Right ventricle myocardium inferior (tissue), 1 donor: ENCODE data around the gene MIB2. TPM values are rescaled to one million over a fixed set of nuclear protein-coding genes. Genes with fewer than 3 reads are reported as not detected.
"Not testable (repeated sequence)": the region's sequence is repeated elsewhere in the genome, so short reads cannot be mapped to it uniquely, and the experiment has no call there.

Source experiments
- ATAC-seq: fragments of 200-7000 bp; cut with Tn5 transposase; one replicate; pipeline ENCODE4 v1.9.1; 2020; ENCODE audit warnings: mild to moderate bottlenecking, moderate library complexity
- DNase-seq: peaks from one replicate; pipeline ENCODE4 v3.0.0; 2021; ENCODE audit errors: missing footprints
- intact Hi-C: fragments of 100-400 bp; cut with DNase I; formaldehyde crosslinking; loops from one replicate; pipeline ENCODE4 v1.11.0; 2022
- total RNA-seq: library from RNA; stranded (reverse); fragmentation: NEBNext Ultra II Directional; extraction: Animal tissue kit (Norgen Biotek cat#: 25700); gene quantifications from one replicate; pipeline ENCODE4 v1.2.1, GENCODE V29; 2021
- donor health status: DM: no; HTN: yes; CAD: no; lungs with severe emphysema.

The MIB2 gene
- total RNA-seq, 1 donor from 2014 or later: 103 TPM

- ATAC-seq (no peak), DNase-seq (peak; percentile 70)
- intact Hi-C loops: no loop called here
Observed at GRCh38 chr1:1623631-1624442, 8.5 kb downstream of the MIB2 start.

GRCh38 chr1:1624443-1625403 is 9.4 kb downstream of the MIB2 start:
- intact Hi-C loops: no loop called here
- DNase-seq: peak; percentile 78
- ATAC-seq: peak; percentile 50

GRCh38 chr1:1625404-1625775 is 10.1 kb downstream of the MIB2 start:
- DNase-seq: peak; percentile 65
- no peak for ATAC-seq
- intact Hi-C loops: no loop called here

- no peak for ATAC-seq
- intact Hi-C loops: no loop called here
- no peak for DNase-seq
Observed at GRCh38 chr1:1625824-1626206, 10.5 kb downstream of the MIB2 start.

- DNase-seq (peak; percentile 56), ATAC-seq (no peak)
- intact Hi-C loops: no loop called here
Observed at GRCh38 chr1:1626207-1627141, 11.2 kb downstream of the MIB2 start.

- ATAC-seq (no peak), DNase-seq (peak; percentile 64)
- intact Hi-C loops: no loop called here
Observed at GRCh38 chr1:1627261-1627828, 12.0 kb downstream of the MIB2 start.

- ATAC-seq: no peak
- intact Hi-C loops: no loop called here
Observed at GRCh38 chr1:1627829-1628753, 12.8 kb downstream of the MIB2 start.

GRCh38 chr1:1628754-1629429 is 13.6 kb downstream of the MIB2 start:
- intact Hi-C loops: no loop called here
- ATAC-seq (no peak), DNase-seq (peak; percentile 50)

More at GRCh38 chr1:1627829-1628753, 12.8 kb downstream of the MIB2 start:
- DNase-seq: peak; percentile 74

GRCh38 chr1:1629430-1630190 is 14.3 kb downstream of the MIB2 start:
- intact Hi-C loops: no loop called here
- no peak for ATAC-seq
- DNase-seq: peak; percentile 73

- intact Hi-C loops: no loop called here
- DNase-seq (peak; percentile 89), ATAC-seq (peak; percentile 36)
Observed at GRCh38 chr1:1630191-1630964, 15.1 kb downstream of the MIB2 start.

GRCh38 chr1:1630965-1631781 is 15.9 kb downstream of the MIB2 start:
- intact Hi-C loops: no loop called here
- peak; percentile 68 for ATAC-seq
- peak; percentile 90 for DNase-seq

GRCh38 chr1:1631782-1632420 is 16.6 kb downstream of the MIB2 start, which contains the start of gene MMP23B:
MMP23B (plus strand) TSS chr1:1632173; CDS start chr1:1632219, 46 bp downstream.
- intact Hi-C loops: no loop called here
- peak; percentile 5 for ATAC-seq
- DNase-seq: peak; percentile 58

- DNase-seq, intact Hi-C loops: not testable (repeated sequence)
- ATAC-seq: peak; percentile 21
Observed at GRCh38 chr1:1633409-1633808, 18.1 kb downstream of the MIB2 start.

- DNase-seq, intact Hi-C loops, ATAC-seq: not testable (repeated sequence)
Observed at GRCh38 chr1:1634613-1635012, 19.3 kb downstream of the MIB2 start.
